Measurements from ENCODE around the gene MALAT1.
"Not testable (repeated sequence)": the region's sequence is repeated elsewhere in the genome, so short reads cannot be mapped to it uniquely, and the experiment has no call there.

MALAT1 gene

DNA sequence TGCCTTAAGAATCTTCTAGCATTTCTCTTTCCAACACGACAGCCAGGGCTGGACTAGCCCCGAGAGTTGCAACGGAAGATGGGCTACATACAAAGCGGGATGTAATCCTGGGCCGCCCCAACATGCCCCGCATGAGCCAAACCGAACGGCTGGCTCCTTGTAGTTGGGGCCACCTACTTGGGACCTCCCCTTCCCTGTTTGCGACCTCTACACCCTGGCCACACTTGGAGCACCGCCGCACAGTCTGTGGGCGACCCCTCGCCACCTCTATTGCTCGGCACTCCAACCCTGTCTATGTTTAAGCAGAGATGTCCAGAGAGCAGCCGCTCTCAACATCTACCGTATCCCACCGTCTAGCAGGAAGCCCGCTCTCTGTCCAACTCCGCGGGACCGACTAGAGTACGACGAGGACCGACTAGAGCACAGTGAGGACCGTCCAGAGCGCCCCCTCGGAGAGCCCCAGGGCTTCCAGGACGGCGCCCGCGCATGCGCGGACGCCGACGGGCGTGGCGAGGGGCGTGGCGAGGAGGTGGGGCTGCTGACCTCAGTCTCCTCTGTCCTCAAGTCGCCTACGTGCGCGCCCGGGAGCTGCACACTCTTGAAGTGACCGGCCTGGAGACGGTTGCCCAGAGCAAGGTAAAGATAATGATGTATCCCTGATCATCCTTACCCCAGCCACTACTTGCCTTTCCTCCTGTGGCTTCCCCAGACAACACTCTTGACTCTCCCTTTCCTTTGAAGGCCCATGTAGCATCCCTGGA is 44.0 kb upstream of the MALAT1 start:
- ATAC-seq (ENCODE audit: low read depth) (peak; percentile 55), DNase-seq (ENCODE audit: low spot score) (peak; percentile 81)
- no peaks in the 10 kb centered on the region for H3K27me3 ChIP-seq (ENCODE audit: insufficient read depth, poor library complexity, severe bottlenecking)
- H3K4me3 ChIP-seq (ENCODE audit: severe bottlenecking): peak overlapping the region; percentile 43
- H3K36me3 ChIP-seq (ENCODE audit: low read depth): no peaks in the 10 kb centered on the region
- H3K9me3 ChIP-seq (ENCODE audit: severe bottlenecking): no peaks in the 10 kb centered on the region
- peak overlapping the region; percentile 58 for H3K27ac ChIP-seq (ENCODE audit: poor library complexity, severe bottlenecking)
- H3K4me1 ChIP-seq (ENCODE audit: insufficient read depth, poor library complexity, severe bottlenecking): peaks cover 21% of the 10 kb centered on the region
- TF ChIP-seq CTCF (IDR thresholded peaks at IDR 0.05; ENCODE audit: poor library complexity, severe bottlenecking): peak; percentile 32

DNA sequence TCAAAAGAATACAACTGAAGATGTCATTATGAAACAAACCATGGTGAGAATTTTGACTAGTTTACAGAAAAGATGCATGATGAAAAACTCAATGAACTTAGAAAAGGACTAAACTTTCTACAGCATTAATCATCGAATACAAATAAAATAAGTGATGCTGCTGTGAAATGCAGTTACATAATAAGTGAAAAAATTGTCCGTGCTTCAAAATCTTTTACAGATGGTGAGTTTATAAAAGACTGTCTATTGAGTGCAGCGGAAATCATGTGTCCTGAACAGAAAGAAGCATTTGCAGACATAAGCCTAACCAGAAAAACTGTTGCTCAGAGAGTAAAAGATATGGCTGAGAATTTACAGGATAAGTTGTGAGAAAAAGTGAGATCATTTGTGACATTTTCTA is 42.4 kb upstream of the MALAT1 start:
- Histone ChIP-seq H3K4me3 (ENCODE audit: severe bottlenecking) (no peak overlapping the region), H3K36me3 (ENCODE audit: low read depth) (no peaks in the 10 kb centered on the region), H3K9me3 (ENCODE audit: severe bottlenecking) (no peaks in the 10 kb centered on the region), H3K27me3 (ENCODE audit: insufficient read depth, poor library complexity, severe bottlenecking) (no peaks in the 10 kb centered on the region), H3K27ac (ENCODE audit: poor library complexity, severe bottlenecking) (no peak overlapping the region), H3K4me1 (ENCODE audit: insufficient read depth, poor library complexity, severe bottlenecking) (peaks cover 21% of the 10 kb centered on the region)
- no peak for TF ChIP-seq CTCF (IDR thresholded peaks at IDR 0.05; ENCODE audit: poor library complexity, severe bottlenecking)
- DNase-seq (ENCODE audit: low spot score) (no peak), ATAC-seq (ENCODE audit: low read depth) (no peak)

DNA sequence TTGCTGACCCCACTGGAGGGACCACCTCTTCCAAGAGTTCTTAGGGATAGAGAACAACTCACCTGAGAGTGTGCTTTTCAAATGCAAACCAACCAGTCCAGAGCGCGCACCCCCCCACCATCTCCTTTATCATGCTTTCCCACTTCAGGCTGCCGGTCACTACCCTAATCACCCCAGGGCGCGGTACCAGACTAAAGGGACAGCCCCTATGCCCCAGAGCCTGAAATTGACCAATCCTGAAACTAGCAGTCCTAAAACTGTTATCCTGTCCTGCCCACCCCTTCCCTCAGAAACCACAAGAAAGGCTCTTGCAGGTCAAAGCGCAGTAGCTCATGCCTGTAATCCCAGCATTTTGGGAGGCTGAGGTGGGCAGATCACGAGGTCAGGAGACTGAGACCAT is 39.3 kb upstream of the MALAT1 start:
- no peaks in the 10 kb centered on the region for H3K9me3 ChIP-seq (ENCODE audit: severe bottlenecking)
- H3K36me3 ChIP-seq (ENCODE audit: low read depth): no peaks in the 10 kb centered on the region
- H3K27me3 ChIP-seq (ENCODE audit: insufficient read depth, poor library complexity, severe bottlenecking): no peaks in the 10 kb centered on the region
- no peak for ATAC-seq (ENCODE audit: low read depth)
- no peak overlapping the region for H3K27ac ChIP-seq (ENCODE audit: poor library complexity, severe bottlenecking)
- no peak for DNase-seq (ENCODE audit: low spot score)
- peaks cover 2% of the 10 kb centered on the region for H3K4me1 ChIP-seq (ENCODE audit: insufficient read depth, poor library complexity, severe bottlenecking)
- no peak overlapping the region for H3K4me3 ChIP-seq (ENCODE audit: severe bottlenecking)
- TF ChIP-seq CTCF (IDR thresholded peaks at IDR 0.05; ENCODE audit: poor library complexity, severe bottlenecking): no peak

DNA sequence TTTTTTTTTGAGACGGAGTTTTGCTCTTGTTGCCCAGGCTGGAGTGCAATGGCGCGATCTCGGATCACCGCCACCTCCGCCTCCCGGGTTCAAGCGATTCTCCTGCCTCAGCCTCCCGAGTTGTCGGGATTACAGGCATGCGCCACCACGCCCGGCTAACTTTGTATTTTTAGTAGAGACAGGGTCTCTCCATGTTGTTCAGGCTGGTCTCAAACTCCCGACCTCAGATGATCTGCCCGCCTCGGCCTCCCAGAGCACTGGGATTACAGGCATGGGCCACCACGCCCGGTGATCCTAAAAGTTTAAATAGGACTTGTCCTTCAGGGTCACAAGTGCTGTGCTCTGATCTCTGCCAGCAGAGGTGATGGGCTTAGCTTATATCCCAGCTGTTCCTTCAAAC is 33.4 kb upstream of the MALAT1 start:
- H3K36me3 ChIP-seq (ENCODE audit: low read depth); H3K27ac ChIP-seq (ENCODE audit: poor library complexity, severe bottlenecking); H3K27me3 ChIP-seq (ENCODE audit: insufficient read depth, poor library complexity, severe bottlenecking); H3K9me3 ChIP-seq (ENCODE audit: severe bottlenecking); ATAC-seq (ENCODE audit: low read depth); DNase-seq (ENCODE audit: low spot score); H3K4me3 ChIP-seq (ENCODE audit: severe bottlenecking); H3K4me1 ChIP-seq (ENCODE audit: insufficient read depth, poor library complexity, severe bottlenecking): not testable (repeated sequence)

- not testable (repeated sequence) for DNase-seq (ENCODE audit: low spot score); H3K27ac ChIP-seq (ENCODE audit: poor library complexity, severe bottlenecking); H3K4me1 ChIP-seq (ENCODE audit: insufficient read depth, poor library complexity, severe bottlenecking); H3K36me3 ChIP-seq (ENCODE audit: low read depth); H3K4me3 ChIP-seq (ENCODE audit: severe bottlenecking); H3K27me3 ChIP-seq (ENCODE audit: insufficient read depth, poor library complexity, severe bottlenecking); H3K9me3 ChIP-seq (ENCODE audit: severe bottlenecking); ATAC-seq (ENCODE audit: low read depth)
Observed at GRCh38 chr11:65467306-65467705, 31.5 kb upstream of the MALAT1 start.

GRCh38 chr11:65468874-65469333 is 29.9 kb upstream of the MALAT1 start:
- Histone ChIP-seq H3K36me3 (ENCODE audit: low read depth) (no peaks in the 10 kb centered on the region), H3K9me3 (ENCODE audit: severe bottlenecking) (no peaks in the 10 kb centered on the region), H3K27me3 (ENCODE audit: insufficient read depth, poor library complexity, severe bottlenecking) (no peaks in the 10 kb centered on the region), H3K4me3 (ENCODE audit: severe bottlenecking) (no peak overlapping the region), H3K4me1 (ENCODE audit: insufficient read depth, poor library complexity, severe bottlenecking) (peaks cover 16% of the 10 kb centered on the region), H3K27ac (ENCODE audit: poor library complexity, severe bottlenecking) (no peak overlapping the region)
- TF ChIP-seq CTCF (IDR thresholded peaks at IDR 0.05; ENCODE audit: poor library complexity, severe bottlenecking): peak; percentile 66
- peak; percentile 82 for DNase-seq (ENCODE audit: low spot score)
- ATAC-seq (ENCODE audit: low read depth): peak; percentile 62
